Stomach (tissue), 9 donors: ENCODE measurements around the gene LRRC3. TPM values are rescaled to one million over a fixed set of nuclear protein-coding genes. Genes with fewer than 3 reads are reported as not detected.

Source experiments
- DNase-seq, 2 donors: peaks; one replicate each; pipeline versions ENCODE4 v3.0.0 to v3.0.0-alpha.2; 2013 to 2019
- H3K27ac ChIP-seq, 5 donors: fragments of 200-600 bp in 4 of 5; sonication (generic) in 4 of 5; one replicate each; pipeline ENCODE4 v1.5.1; 2013 to 2019; ENCODE audit warnings: mild to moderate bottlenecking in 1 of 5, moderate library complexity in 1 of 5
- H3K27me3 ChIP-seq, 3 donors: fragments of 200-600 bp; sonication (generic); one replicate each; pipeline ENCODE4 v1.5.1; 2017 to 2019; ENCODE audit warnings: mixed run types in 1 of 3
- H3K36me3 ChIP-seq, 4 donors: fragments of 200-600 bp; sonication (generic); 1 replicate in 3 of 4; 2 replicates in 1 of 4; pipeline ENCODE4 v1.5.1; 2016 to 2019
- H3K4me1 ChIP-seq, 4 donors: fragments of 200-600 bp; sonication (generic); one replicate each; pipeline ENCODE4 v1.5.1; 2016 to 2019
- H3K4me3 ChIP-seq, 4 donors: fragments of 200-600 bp; sonication (generic) in 3 of 4; one replicate each; pipeline ENCODE4 v1.5.1; 2016 to 2019; ENCODE audit warnings: mild to moderate bottlenecking in 1 of 4
- H3K9me3 ChIP-seq, 4 donors: fragments of 200-600 bp; sonication (generic); one replicate each; pipeline ENCODE4 v1.5.1; 2016 to 2019
- CTCF ChIP-seq, 7 experiments: fragments of 450-650 bp in 4 of 7; fragments of 200-600 bp in 3 of 7; sonication (generic) in 3 of 7; IDR thresholded peaks; one replicate each; pipeline ENCODE4 v1.5.1; 2016 to 2019; ENCODE audit warnings: antibody characterized with exemption in 7 of 7, control low read depth in 2 of 7, mild to moderate bottlenecking in 1 of 7
- EP300 ChIP-seq: sonication (generic); formaldehyde crosslinking; IDR thresholded peaks from one replicate; pipeline ENCODE4 v1.6.1; 2017; ENCODE audit warnings: antibody characterized with exemption
- POLR2A ChIP-seq, 4 donors: fragments of 450-650 bp; IDR thresholded peaks; one replicate each; pipeline ENCODE4 v1.6.1; 2016; ENCODE audit warnings: antibody characterized with exemption in 4 of 4, control low read depth in 2 of 4, mild to moderate bottlenecking in 1 of 4, moderate library complexity in 1 of 4
- POLR2AphosphoS5 ChIP-seq, 3 donors: sonication (generic); formaldehyde crosslinking; IDR thresholded peaks; one replicate each; pipeline ENCODE4 v1.6.1; 2016; ENCODE audit warnings: antibody characterized with exemption in 3 of 3
- WGBS, 5 donors: extraction: QIAGEN DNeasy Blood & Tissue Kit in 3 of 5; methylation state at CpG; one replicate each; pipeline versions ENCODE4 v1.1.5 to v1.1.7; 2013 to 2018; 5-methylcytosine and 5-hydroxymethylcytosine counted together
- intact Hi-C: fragments of 100-400 bp; cut with DNase I; formaldehyde crosslinking; loops from one replicate; pipeline ENCODE4 v1.15.1; 2023; ENCODE audit warnings: low total_unique reads
- polyA plus RNA-seq, 3 donors: library from polyadenylated mRNA; stranded (reverse); fragments of 200-250 nt; gene quantifications; one replicate each; pipeline ENCODE4 v1.2.3, GENCODE V29; 2013
- total RNA-seq, 5 donors: library from RNA; depleted of rRNA; stranded (reverse); fragments of >200 nt; gene quantifications; one replicate each; pipeline versions ENCODE4 v1.1.0 to v1.2.3, GENCODE V29; 2014 to 2016
- donor health status: healthy with polysubstance abuse.
- donor health status: Bipolar disorder and iron deficiency.
- donor health status: healthy.

Gene LRRC3
- total and polyA plus RNA-seq, 8 donors, result 0.76 to 8.0 (median 1.5) TPM

- peaks cover 7 to 28% (median 20%) of the 10 kb centered on the region in 4 donors for H3K4me1 ChIP-seq
- WGBS, 5 donors, result 67 to 95% (median 87%) methylated on average over 7 to 10 of the region's 10 CpGs
- no peaks in the 10 kb centered on the region for H3K9me3 ChIP-seq
- peaks cover 0 to 20% (median 0%) of the 10 kb centered on the region in 4 donors for H3K36me3 ChIP-seq
- H3K27me3 ChIP-seq, result no peaks in the 10 kb centered on the region
- H3K4me3 ChIP-seq, result no peak overlapping the region
- H3K27ac ChIP-seq, result no peak overlapping the region
- no peak for TF ChIP-seq EP300
- no peak for TF ChIP-seq POLR2AphosphoS5 (IDR thresholded peaks at IDR 0.05)
- no peak for TF ChIP-seq POLR2A (IDR thresholded peaks at IDR 0.05)
- TF ChIP-seq CTCF (IDR thresholded peaks at IDR 0.05), result no peak
- no peak for DNase-seq
- intact Hi-C loops, result no loop called here
Measured at GRCh38 chr21:44441041-44441400, 14.3 kb upstream of the LRRC3 start.

DNA sequence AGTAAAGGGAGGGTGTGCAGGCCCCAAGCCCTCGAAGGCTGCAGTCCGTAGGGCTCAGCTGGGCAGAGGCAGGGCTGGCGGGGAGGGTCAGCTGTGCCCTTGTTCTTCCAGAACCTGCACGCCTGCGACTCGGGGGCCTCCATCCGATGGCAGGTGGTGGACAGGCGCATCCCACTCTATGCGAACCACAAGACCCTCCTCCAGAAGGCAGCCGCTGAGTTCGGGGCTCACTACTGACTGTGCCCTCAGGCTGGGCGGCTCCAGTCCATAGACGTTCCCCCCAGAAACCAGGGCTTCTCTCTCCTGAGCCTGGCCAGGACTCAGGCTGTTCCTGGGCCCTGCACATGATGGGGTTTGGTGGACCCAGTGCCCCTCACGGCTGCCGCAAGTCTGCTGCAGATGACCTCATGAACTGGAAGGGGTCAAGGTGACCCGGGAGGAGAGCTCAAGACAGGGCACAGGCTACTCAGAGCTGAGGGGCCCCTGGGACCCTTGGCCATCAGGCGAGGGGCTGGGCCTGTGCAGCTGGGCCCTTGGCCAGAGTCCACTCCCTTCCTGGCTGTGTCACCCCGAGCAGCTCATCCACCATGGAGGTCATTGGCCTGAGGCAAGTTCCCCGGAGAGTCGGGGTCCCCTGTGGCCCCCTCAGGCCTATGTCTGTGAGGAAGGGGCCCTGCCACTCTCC lies 13.6 kb upstream of the LRRC3 start:
- H3K9me3 ChIP-seq, result no peaks in the 10 kb centered on the region
- WGBS, 5 donors, result 87 to 95% (median 90%) methylated on average over 10 to 20 of the region's 20 CpGs
- no peak overlapping the region for H3K4me3 ChIP-seq
- no peaks in the 10 kb centered on the region for H3K27me3 ChIP-seq
- no peak overlapping the region for H3K27ac ChIP-seq
- TF ChIP-seq POLR2A (IDR thresholded peaks at IDR 0.05) (no peak), POLR2AphosphoS5 (IDR thresholded peaks at IDR 0.05) (no peak), CTCF (IDR thresholded peaks at IDR 0.05) (no peak), EP300 (no peak)
- no peak for DNase-seq
- peaks cover 0 to 15% (median 0%) of the 10 kb centered on the region in 4 donors for H3K36me3 ChIP-seq
- intact Hi-C loops, result no loop called here
- peaks cover 7 to 28% (median 20%) of the 10 kb centered on the region in 4 donors for H3K4me1 ChIP-seq

- H3K4me3 ChIP-seq, result no peak overlapping the region
- no peak for DNase-seq
- H3K4me1 ChIP-seq, result peaks cover 7 to 23% (median 18%) of the 10 kb centered on the region in 4 donors
- H3K9me3 ChIP-seq, result no peaks in the 10 kb centered on the region
- TF ChIP-seq EP300, result no peak
- TF ChIP-seq POLR2AphosphoS5 (IDR thresholded peaks at IDR 0.05), result no peak
- no peak for TF ChIP-seq CTCF (IDR thresholded peaks at IDR 0.05)
- TF ChIP-seq POLR2A (IDR thresholded peaks at IDR 0.05), result no peak
- no peaks in the 10 kb centered on the region for H3K27me3 ChIP-seq
- 72 to 88% (median 80%) methylated on average over 16 to 19 of the region's 19 CpGs for WGBS, 5 donors
- intact Hi-C loops, result no loop called here
- no peak overlapping the region for H3K27ac ChIP-seq
- peaks cover 0 to 8% (median 0%) of the 10 kb centered on the region in 4 donors for H3K36me3 ChIP-seq
Measured at GRCh38 chr21:44442266-44443125, 12.8 kb upstream of the LRRC3 start.

- Histone ChIP-seq H3K4me3 (no peak overlapping the region), H3K36me3 (peaks cover 0 to 7% (median 0%) of the 10 kb centered on the region in 4 donors), H3K27ac (no peak overlapping the region), H3K27me3 (peaks cover 0 to 1% (median 0%) of the 10 kb centered on the region in 3 donors), H3K9me3 (no peaks in the 10 kb centered on the region), H3K4me1 (peaks cover 0 to 14% (median 11%) of the 10 kb centered on the region in 4 donors)
- WGBS, 5 donors, result 79 to 93% (median 84%) methylated on average over 5 to 17 of the region's 17 CpGs
- intact Hi-C loops, result no loop called here
- no peak for DNase-seq
- no peak for TF ChIP-seq POLR2A (IDR thresholded peaks at IDR 0.05)
- no peak for TF ChIP-seq POLR2AphosphoS5 (IDR thresholded peaks at IDR 0.05)
- no peak for TF ChIP-seq CTCF (IDR thresholded peaks at IDR 0.05)
- TF ChIP-seq EP300, result no peak
Measured at GRCh38 chr21:44443291-44443890, 11.9 kb upstream of the LRRC3 start.
